H1 (cell line): ENCODE results near the gene KSR2. TPM values are rescaled to one million over a fixed set of nuclear protein-coding genes. Genes with fewer than 3 reads are reported as not detected.
A peak's percentile ranks its signal among the peaks of the same experiment; 100 is the strongest.

Experiments used
- CTCF ChIA-PET: fragments of 300-600 bp; sonication (Branson Sonifier 250); formaldehyde crosslinking; loops from one replicate; lab custom pipeline; 2021; ENCODE audit not compliant: partially characterized antibody; lab: Charles Lee
- POLR2A ChIA-PET: fragments of 300-600 bp; sonication (Branson Sonifier 250); formaldehyde crosslinking; loops from one replicate; lab custom pipeline; 2021; ENCODE audit warnings: inconsistent platforms; ENCODE audit not compliant: partially characterized antibody; lab: Charles Lee
- DNase-seq, 2 experiments: peaks; one replicate each; pipeline versions ENCODE4 v3.0.0 to v3.0.0-alpha.2; 2010 to 2022; ENCODE audit warnings: low spot score in 2 of 2, low read depth in 1 of 2, mixed read lengths in 1 of 2
- FAIRE-seq: peaks from 2 replicates; lab custom pipeline; 2011; peaks lifted over from hg19 to GRCh38; lab: Jason Lieb, UNC
- H2AFZ ChIP-seq: 2 replicates; pipeline ENCODE4 v1.8.1; 2012; ENCODE audit warnings: low read length, inconsistent platforms
- H2AK5ac ChIP-seq: 2 replicates; pipeline ENCODE4 v1.6.1; 2013; ENCODE audit warnings: low read depth, low read length
- H2BK120ac ChIP-seq: replicated peaks from 2 replicates; pipeline ENCODE3; 2013; ENCODE audit warnings: low read depth, low read length, inconsistent platforms
- H2BK12ac ChIP-seq: 2 replicates; pipeline ENCODE4 v1.6.1; 2013; ENCODE audit warnings: low read depth, low read length
- H2BK15ac ChIP-seq: 2 replicates; pipeline ENCODE4 v1.6.1; 2013; ENCODE audit warnings: low read length
- H2BK20ac ChIP-seq: 2 replicates; pipeline ENCODE4 v1.6.1; 2013; ENCODE audit warnings: low read length
- H2BK5ac ChIP-seq: 2 replicates; pipeline ENCODE4 v1.6.1; 2013; ENCODE audit warnings: low read depth, low read length
- H3K14ac ChIP-seq: 2 replicates; pipeline ENCODE4 v1.6.1; 2013; ENCODE audit warnings: inconsistent platforms; ENCODE audit not compliant: insufficient read length
- H3K18ac ChIP-seq: 2 replicates; pipeline ENCODE4 v1.6.1; 2013; ENCODE audit warnings: low read length; ENCODE audit errors: extremely low read depth
- H3K23ac ChIP-seq: 2 replicates; pipeline ENCODE4 v1.6.1; 2013; ENCODE audit warnings: inconsistent platforms; ENCODE audit not compliant: insufficient read length
- H3K23me2 ChIP-seq: 2 replicates; pipeline ENCODE4 v1.6.1; 2013; ENCODE audit warnings: low read depth, low read length
- H3K27ac ChIP-seq: 2 replicates; pipeline ENCODE4 v1.6.1; 2011; ENCODE audit warnings: low read depth, low read length, inconsistent platforms
- H3K27me3 ChIP-seq, 4 experiments: replicated peaks in 1 of 4; 1 replicate in 1 of 4; 2 replicates in 3 of 4; pipeline versions ENCODE4 v1.6.1 to v1.8.1; 2011 to 2013; ENCODE audit warnings: low read length in 3 of 4, mild to moderate bottlenecking in 3 of 4, inconsistent platforms in 2 of 4, mixed read lengths in 2 of 4, moderate library complexity in 1 of 4; ENCODE audit not compliant: control insufficient read depth in 3 of 4, insufficient read depth in 3 of 4; ENCODE audit errors: extremely low read depth in 1 of 4
- H3K36me3 ChIP-seq, 4 experiments: 2 replicates each; pipeline versions ENCODE4 v1.6.1 to v1.8.1; 2011 to 2013; ENCODE audit warnings: mild to moderate bottlenecking in 4 of 4, low read length in 3 of 4, moderate library complexity in 2 of 4, control low read depth in 1 of 4, inconsistent platforms in 1 of 4; ENCODE audit not compliant: insufficient read depth in 4 of 4, control insufficient read depth in 2 of 4
- H3K4ac ChIP-seq: replicated peaks from 2 replicates; pipeline ENCODE3; 2013; ENCODE audit warnings: low read length, low read depth, mixed read lengths, inconsistent platforms; ENCODE audit not compliant: insufficient read length
- H3K4me1 ChIP-seq, 4 experiments: replicated peaks in 1 of 4; 1 replicate in 1 of 4; 2 replicates in 3 of 4; pipeline versions ENCODE4 v1.6.1 to v1.8.1; 2011 to 2013; ENCODE audit warnings: low read length in 3 of 4, inconsistent platforms in 2 of 4, mixed read lengths in 1 of 4; ENCODE audit not compliant: insufficient read depth in 4 of 4, control insufficient read depth in 3 of 4
- H3K4me2 ChIP-seq, 2 experiments: 2 replicates each; pipeline versions ENCODE4 v1.6.1 to v1.8.1; 2011 to 2013; ENCODE audit warnings: low read depth in 2 of 2, low read length in 2 of 2, control low read depth in 1 of 2, inconsistent platforms in 1 of 2, mild to moderate bottlenecking in 1 of 2; ENCODE audit not compliant: insufficient read depth in 1 of 2
- H3K4me3 ChIP-seq, 4 experiments: fragments of 200-600, 300-600 bp in 1 of 4; sonication (generic), shearing (Covaris generic), sonication (Bioruptor Twin) in 1 of 4; 2 replicates each; pipeline versions ENCODE4 v1.5.1 to v1.8.1; 2011 to 2016; ENCODE audit warnings: low read length in 4 of 4, low read depth in 3 of 4, control low read depth in 2 of 4, inconsistent platforms in 2 of 4, mild to moderate bottlenecking in 2 of 4, mixed read lengths in 1 of 4, moderate library complexity in 1 of 4; ENCODE audit not compliant: insufficient read depth in 2 of 4; ENCODE audit errors: extremely low read depth in 1 of 4
- H3K56ac ChIP-seq: replicated peaks from 2 replicates; pipeline ENCODE3; 2013; ENCODE audit warnings: low read depth, mild to moderate bottlenecking, mixed read lengths, low read length, inconsistent platforms; ENCODE audit not compliant: insufficient read length
- H3K79me1 ChIP-seq: 2 replicates; pipeline ENCODE4 v1.6.1; 2013; ENCODE audit warnings: low read depth, low read length, control low read depth
- H3K79me2 ChIP-seq, 2 experiments: 2 replicates each; pipeline versions ENCODE4 v1.6.1 to v1.8.1; 2012 to 2013; ENCODE audit warnings: low read length in 2 of 2, mild to moderate bottlenecking in 2 of 2, inconsistent platforms in 1 of 2; ENCODE audit not compliant: insufficient read depth in 2 of 2, control insufficient read depth in 1 of 2
- H3K9ac ChIP-seq, 4 experiments: replicated peaks in 1 of 4; 1 replicate in 1 of 4; 2 replicates in 3 of 4; pipeline versions ENCODE4 v1.6.1 to v1.8.1; 2011 to 2013; ENCODE audit warnings: low read depth in 3 of 4, low read length in 3 of 4, control low read depth in 2 of 4, mild to moderate bottlenecking in 2 of 4, moderate library complexity in 2 of 4, inconsistent platforms in 1 of 4; ENCODE audit errors: extremely low read depth in 1 of 4
- H3K9me3 ChIP-seq, 2 experiments: 2 replicates each; pipeline versions ENCODE4 v1.6.1 to v1.8.1; 2012 to 2013; ENCODE audit warnings: mild to moderate bottlenecking in 2 of 2, moderate library complexity in 2 of 2, control low read depth in 1 of 2, inconsistent platforms in 1 of 2, low read depth in 1 of 2, low read length in 1 of 2, mixed read lengths in 1 of 2; ENCODE audit not compliant: insufficient read depth in 2 of 2
- H4K20me1 ChIP-seq, 2 experiments: replicated peaks in 1 of 2; 2 replicates each; pipeline versions ENCODE3 to v1.8.1; 2011 to 2013; ENCODE audit warnings: inconsistent platforms in 2 of 2, low read length in 2 of 2, mild to moderate bottlenecking in 1 of 2; ENCODE audit not compliant: insufficient read depth in 2 of 2, control insufficient read depth in 1 of 2
- H4K5ac ChIP-seq: 2 replicates; pipeline ENCODE4 v1.6.1; 2013; ENCODE audit warnings: low read length, low read depth, mixed read lengths, inconsistent platforms; ENCODE audit not compliant: insufficient read length
- H4K8ac ChIP-seq: 2 replicates; pipeline ENCODE4 v1.8.0; 2013; ENCODE audit warnings: mild to moderate bottlenecking, moderate library complexity, low read length, inconsistent platforms; ENCODE audit not compliant: insufficient read depth; ENCODE audit errors: extremely low read depth
- H4K91ac ChIP-seq: replicated peaks from 2 replicates; pipeline ENCODE3; 2013; ENCODE audit warnings: low read length, mixed read lengths, inconsistent platforms; ENCODE audit not compliant: insufficient read length
- BRCA1 ChIP-seq: IDR thresholded peaks from 2 replicates; pipeline ENCODE4 v1.6.1; 2012; ENCODE audit warnings: low read depth, low read length, improper control_type of control experiment
- CBX5 ChIP-seq: fragments of 300-800, 300-1000 bp; sonication (generic); IDR thresholded peaks from 2 replicates; pipeline ENCODE4 v1.7.1; 2016; ENCODE audit warnings: antibody characterized with exemption, low read length, low read depth
- CHD2 ChIP-seq: IDR thresholded peaks from 2 replicates; pipeline ENCODE4 v1.6.1; 2012; ENCODE audit warnings: low read length, improper control_type of control experiment
- CTBP2 ChIP-seq: IDR thresholded peaks from 2 replicates; pipeline ENCODE4 v1.7.0; 2011; ENCODE audit warnings: borderline replicate concordance, mild to moderate bottlenecking, moderate library complexity, mixed read lengths, low read length; ENCODE audit not compliant: insufficient read depth, insufficient read length
- GABPA ChIP-seq: IDR thresholded peaks from 2 replicates; pipeline ENCODE4 v1.6.1; 2011; ENCODE audit warnings: mild to moderate bottlenecking, low read length, moderate library complexity, borderline replicate concordance; ENCODE audit not compliant: insufficient read depth
- SUZ12 ChIP-seq: fragments of 200-600 bp; sonication (generic); IDR thresholded peaks from 2 replicates; pipeline ENCODE4 v1.6.1; 2012; ENCODE audit warnings: mild to moderate bottlenecking, inconsistent platforms, low read length, moderate library complexity, mixed read lengths
- TAF1 ChIP-seq: IDR thresholded peaks from 2 replicates; pipeline ENCODE4 v1.6.1; 2011; ENCODE audit warnings: mild to moderate bottlenecking, low read depth, low read length
- TCF12 ChIP-seq: IDR thresholded peaks from 2 replicates; pipeline ENCODE4 v1.6.1; 2011; ENCODE audit warnings: low read depth, mild to moderate bottlenecking, low read length
- ZNF274 ChIP-seq: IDR thresholded peaks from 2 replicates; pipeline ENCODE4 v1.7.0; 2012; ENCODE audit warnings: low read length, borderline replicate concordance; ENCODE audit errors: extremely low read depth
- WGBS, 2 experiments: shearing (Covaris generic) in 1 of 2; methylation state at CpG; one replicate each; pipeline versions ENCODE4 v1.1.6 to v1.1.7; 2013 to 2015; ENCODE audit warnings: low lambda C conversion rate in 2 of 2, mixed read lengths in 2 of 2, inconsistent platforms in 1 of 2, low coverage in 1 of 2, missing lambda C conversion rate in 1 of 2; ENCODE audit not compliant: insufficient replicate concordance in 2 of 2, insufficient coverage in 1 of 2, insufficient read length in 1 of 2; ENCODE audit errors: extremely low coverage in 1 of 2, missing lambda C conversion rate in 1 of 2; 5-methylcytosine and 5-hydroxymethylcytosine counted together
- polyA plus RNA-seq, 7 experiments: library from polyadenylated mRNA; depleted of rRNA in 3 of 7; stranded (reverse) in 5 of 7; unstranded in 2 of 7; fragments of >200 nt in 5 of 7; fragments of 200-250 nt in 2 of 7; gene quantifications; 1 replicate in 5 of 7; 2 replicates in 1 of 7; 4 replicates in 1 of 7; pipeline versions ENCODE4 v1.2.1 to v1.2.3, GENCODE V29; 2011 to 2013; ENCODE audit warnings: missing spikeins in 2 of 7, mixed read lengths in 2 of 7
- total RNA-seq: library from RNA; stranded (reverse); fragmentation: NEBNext Ultra II Directional; extraction: Animal tissue kit (Norgen Biotek cat#: 25700); gene quantifications from 2 replicates; pipeline ENCODE4 v1.2.1, GENCODE V29; 2021

Gene KSR2
- total and polyA plus RNA-seq, 2 of the 8 experiments (the other 6 are each of a cell fraction or from before 2014, with no cell fraction given), result 0.74 to 2.2 TPM

GRCh38 chr12:117412465-117413188, 556.2 kb downstream of the KSR2 start:
- Histone ChIP-seq H4K20me1 (no peaks in the 10 kb centered on the region), H3K36me3 (no peaks in the 10 kb centered on the region), H3K9me3 (no peaks in the 10 kb centered on the region), H2BK15ac (0 out of 2 replicates have a peak overlapping the region, but pooled peaks have one; percentile 92), H3K4ac (no peak overlapping the region), H2AFZ (no peak overlapping the region), H3K4me1 (peaks cover 0 to 10% (median 4%) of the 10 kb centered on the region in 4 experiments; a peak in 5 of 7 replicates), H4K5ac (no peak overlapping the region), H3K9ac (no peak overlapping the region), H3K79me2 (no peaks in the 10 kb centered on the region), H3K23me2 (peaks cover 6% of the 10 kb centered on the region; the same call in 1 of the 2 replicates), H2BK5ac (no peak overlapping the region), H3K23ac (no peak overlapping the region), H2BK120ac (no peak overlapping the region), H3K4me3 (no peak overlapping the region), H3K56ac (no peak overlapping the region), H3K18ac (no peak overlapping the region), H3K4me2 (no peak overlapping the region), H2AK5ac (no peak overlapping the region; the same call in 1 of the 2 replicates), H3K27me3 (no peaks in the 10 kb centered on the region), H3K79me1 (no peaks in the 10 kb centered on the region), H4K91ac (no peak overlapping the region), H3K14ac (no peak overlapping the region), H2BK12ac (no peak overlapping the region), H3K27ac (no peak overlapping the region), H2BK20ac (no peak overlapping the region), H4K8ac (no peak overlapping the region)
- WGBS, 2 experiments, result 86% methylated on average over 11 of the region's 11 CpGs; no CpG with 5 or more reads in 1 of the 2 experiments
- DNase-seq, result no peak
- CTCF ChIA-PET, result interaction anchor here (0.9 to 3.0 kb wide), 7 partner anchors 9 to 437 kb away, joined by 3 to 17 read pairs (median 3); no protein-coding TSS in a partner anchor
- POLR2A ChIA-PET, result no interaction called here
- no peak for FAIRE-seq
- TF ChIP-seq TAF1 (no peak), CHD2 (no peak), CTBP2 (no peak), GABPA (no peak), BRCA1 (no peak), ZNF274 (no peak), TCF12 (no peak), SUZ12 (no peak), CBX5 (no peak)
